GM04504 (cell line): ENCODE measurements around the gene IGSF21.

Experiments used
- DNase-seq: peaks from one replicate; pipeline ENCODE4 v3.0.0-alpha.2; 2012; ENCODE audit warnings: low read depth

The IGSF21 gene

DNA sequence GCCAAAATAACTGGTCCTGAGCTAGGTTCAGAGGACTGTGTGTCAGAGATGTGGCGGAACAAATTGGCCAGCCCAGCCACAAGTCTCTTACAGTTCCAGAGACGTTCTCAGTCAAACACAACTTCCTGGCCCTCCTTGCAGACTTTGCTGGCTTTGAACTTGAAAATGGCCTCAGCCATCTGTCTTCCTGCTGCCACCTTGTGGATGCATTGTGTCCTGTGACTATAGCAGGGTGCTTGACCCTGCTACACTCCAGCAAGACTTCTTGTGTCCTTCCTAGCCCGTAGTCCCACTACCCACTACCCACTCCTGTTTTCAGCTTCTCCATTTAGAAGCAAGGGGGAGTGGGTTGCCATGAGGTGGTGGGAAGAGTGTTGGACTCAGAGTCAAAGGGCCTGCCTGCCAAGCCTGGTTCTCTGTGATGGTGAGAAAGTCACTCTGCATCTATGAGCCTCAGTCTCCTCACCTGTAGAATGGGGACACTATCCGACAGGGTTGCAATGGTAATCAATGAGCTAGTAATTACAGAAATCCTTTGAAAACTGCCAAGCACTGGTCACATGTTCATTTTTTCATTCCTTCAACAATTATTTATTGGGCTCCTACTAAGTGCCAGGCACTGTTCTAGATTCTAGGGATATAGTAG, 109.9 kb downstream of the IGSF21 start:
- no peak for DNase-seq

DNA sequence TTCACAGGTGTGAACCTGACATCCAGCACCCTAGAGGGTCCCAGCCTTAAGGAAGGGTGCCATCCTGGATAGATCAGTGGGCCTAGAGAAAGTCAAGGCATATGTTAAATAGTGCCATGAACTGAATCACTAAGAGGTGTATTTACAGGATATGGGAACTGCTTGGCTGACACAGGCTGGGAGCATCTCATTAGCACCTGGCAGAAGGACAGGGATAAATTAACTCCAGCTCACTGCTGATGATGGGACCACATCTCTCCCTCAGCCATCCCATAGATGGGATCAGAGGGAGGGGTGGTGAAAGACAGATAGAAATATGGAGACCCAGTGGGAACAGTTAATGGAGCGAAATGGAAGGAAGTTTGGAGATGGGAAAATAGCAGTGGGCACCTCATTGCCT, 122.0 kb downstream of the IGSF21 start:
- DNase-seq: no peak

DNA sequence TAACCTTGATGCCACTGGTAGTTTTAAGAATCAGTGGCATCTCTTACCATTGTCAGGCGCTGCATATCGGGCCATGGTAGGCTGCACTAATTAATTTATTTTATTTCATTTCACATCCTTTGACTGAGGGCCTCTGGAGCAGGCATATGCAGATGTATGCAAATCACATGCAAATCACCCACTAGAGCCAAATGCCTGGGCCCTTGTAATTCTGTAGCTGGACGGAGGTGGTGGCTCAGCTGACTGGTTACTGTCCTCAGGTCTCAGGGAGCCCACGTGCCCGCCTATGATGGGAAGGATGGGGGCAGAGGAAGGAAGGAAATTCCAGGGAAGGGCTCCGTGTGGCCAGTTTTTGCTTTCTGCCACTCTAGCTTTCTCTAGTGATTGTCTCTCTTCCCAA, 122.7 kb downstream of the IGSF21 start:
- DNase-seq: no peak

DNA sequence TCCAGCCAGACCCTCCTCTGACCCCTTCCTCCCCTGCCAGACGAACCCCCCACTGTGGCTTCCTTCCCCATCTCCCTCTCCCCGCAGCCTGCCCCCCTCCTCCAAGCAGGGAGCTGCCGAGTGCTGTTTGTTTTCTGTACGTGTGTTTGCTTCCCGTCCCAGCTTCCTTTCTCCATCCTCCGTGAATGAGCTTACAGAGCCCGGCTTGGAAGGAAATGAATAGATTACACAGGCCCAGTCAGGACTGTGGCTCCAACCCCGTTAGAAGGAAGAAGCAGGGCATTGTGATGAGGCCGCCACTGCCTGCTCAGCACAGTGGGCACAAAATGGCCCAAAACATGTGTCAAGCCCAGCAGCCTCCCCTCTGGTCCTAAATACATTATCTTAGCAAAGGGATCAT, 123.2 kb downstream of the IGSF21 start:
- no peak for DNase-seq

DNA sequence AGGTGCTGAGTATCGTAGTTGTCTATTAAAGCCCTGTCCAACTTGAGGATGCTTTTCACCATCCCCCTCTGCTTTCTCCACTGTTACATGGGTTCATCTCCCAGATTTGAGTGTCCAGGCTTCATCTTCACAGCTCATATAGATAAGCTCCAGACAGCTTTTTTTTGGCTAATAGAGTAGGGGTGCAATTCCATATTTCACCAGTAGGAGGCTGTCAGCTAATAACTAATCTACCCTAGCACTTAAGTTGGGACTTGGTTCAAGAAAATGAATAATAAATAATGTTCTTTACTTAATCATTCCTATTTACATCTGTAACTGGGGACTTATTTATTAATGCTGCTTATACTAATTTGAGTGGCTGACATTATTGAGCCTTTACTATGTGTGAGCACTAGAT, 124.5 kb downstream of the IGSF21 start:
- no peak for DNase-seq

DNA sequence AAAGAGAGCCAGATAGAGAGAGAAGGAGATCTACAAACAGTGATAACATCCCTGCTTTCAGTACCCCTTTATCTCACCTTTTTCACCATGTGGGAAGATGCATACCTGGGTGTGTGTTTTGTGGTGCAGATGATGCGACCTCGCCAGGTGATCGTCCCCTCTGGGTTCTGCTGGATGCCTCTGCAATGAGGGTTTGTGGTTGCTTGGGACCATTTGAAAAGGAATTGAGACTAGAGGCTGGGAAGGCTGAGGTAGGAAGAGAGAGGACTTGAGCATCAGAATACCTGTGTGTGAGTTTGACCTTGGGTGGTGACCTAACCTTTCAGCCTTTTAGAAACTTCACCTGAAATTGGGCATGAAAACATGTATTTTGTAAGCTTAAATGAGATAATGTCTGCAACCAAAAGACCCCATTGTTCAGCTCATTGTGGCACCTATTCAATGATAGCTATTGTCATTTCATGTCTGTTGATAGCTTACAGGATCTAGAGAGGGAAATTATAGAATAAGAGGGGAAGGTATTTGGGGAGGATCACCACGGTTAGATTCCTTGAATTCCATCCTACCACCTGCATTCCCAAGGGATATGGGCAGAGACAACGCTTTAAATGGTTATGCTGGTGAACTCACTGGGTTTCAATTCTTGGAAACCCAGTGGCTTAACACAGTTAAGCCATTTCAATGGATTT, 125.7 kb downstream of the IGSF21 start:
- no peak for DNase-seq

DNA sequence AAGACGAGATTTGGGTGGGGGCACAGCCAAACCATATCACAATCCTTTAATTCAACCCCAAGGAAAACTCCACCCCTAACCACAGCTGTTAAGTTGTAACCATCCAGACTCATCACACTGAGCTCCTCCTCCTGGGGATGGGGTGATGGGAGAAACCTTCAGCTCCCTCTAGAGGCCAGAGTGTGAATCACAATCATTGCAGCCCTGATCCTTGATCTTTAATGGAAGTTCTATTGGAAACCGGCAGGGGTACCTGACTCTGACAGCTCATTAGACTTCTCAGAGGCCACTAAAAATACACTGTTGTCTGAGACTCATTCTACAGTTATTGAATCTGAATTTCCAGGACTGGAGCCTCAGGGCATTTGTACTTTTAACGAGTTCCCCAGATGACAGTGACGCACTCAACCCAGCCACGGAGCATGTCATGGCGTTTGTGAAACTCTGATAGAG, 127.2 kb downstream of the IGSF21 start:
- DNase-seq: no peak

DNA sequence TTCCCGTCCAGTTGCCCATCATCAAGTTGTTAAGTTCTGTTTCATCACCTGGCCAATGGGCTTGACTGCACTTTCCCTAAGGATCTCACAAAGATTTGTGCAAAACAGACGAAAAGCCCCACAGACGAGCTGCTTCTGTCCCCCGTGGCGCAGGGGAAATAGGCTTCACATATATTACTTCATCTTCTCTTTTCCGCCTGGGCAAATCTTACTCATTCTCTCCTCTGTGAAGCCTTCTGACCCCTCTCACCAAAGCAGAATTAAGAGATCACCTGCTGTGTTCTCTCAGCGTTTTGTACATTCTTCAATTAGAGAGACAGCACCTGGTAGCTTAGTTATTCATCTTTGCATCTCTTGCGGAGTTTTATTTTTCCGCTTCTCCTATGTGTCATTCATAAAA, 129.8 kb downstream of the IGSF21 start:
- DNase-seq: no peak

DNA sequence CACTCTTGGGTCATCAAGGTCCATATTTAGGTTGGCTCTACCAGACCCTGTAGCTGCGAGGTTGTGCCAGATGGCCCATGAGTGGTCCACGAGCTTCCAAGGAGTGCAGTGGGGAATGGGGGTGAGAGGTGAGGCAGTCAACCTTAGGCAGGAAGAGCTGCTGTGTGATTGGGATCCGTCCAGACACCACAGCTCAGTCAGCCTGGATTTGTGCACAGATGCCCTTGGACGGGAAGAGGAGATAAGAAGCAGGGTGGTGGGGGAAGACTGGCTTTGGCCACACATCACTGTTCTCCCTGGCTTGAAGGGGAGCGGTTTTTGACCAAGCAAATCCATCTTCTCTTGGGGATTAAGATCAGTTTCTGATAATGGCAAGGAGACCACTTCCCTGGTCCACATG, 130.6 kb downstream of the IGSF21 start:
- no peak for DNase-seq

DNA sequence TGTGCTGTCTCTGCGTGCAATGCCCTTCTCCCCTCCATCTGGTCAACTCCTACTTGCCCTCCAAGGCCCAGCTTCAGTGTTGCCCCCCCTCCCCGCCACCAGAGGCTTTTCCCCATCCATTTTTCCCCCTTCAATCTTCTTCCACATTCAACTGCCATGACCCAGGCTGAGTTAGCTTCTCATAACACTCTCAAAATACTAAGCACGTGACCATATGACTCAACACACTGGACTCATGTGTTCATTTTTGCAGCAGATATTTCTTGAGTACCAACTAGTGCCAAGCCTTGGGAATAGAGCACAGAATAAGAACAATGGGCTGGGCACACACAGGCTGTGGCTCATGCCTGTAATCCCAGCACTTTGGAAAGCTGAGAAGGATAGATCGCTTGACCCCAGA, 132.1 kb downstream of the IGSF21 start:
- DNase-seq: no peak

DNA sequence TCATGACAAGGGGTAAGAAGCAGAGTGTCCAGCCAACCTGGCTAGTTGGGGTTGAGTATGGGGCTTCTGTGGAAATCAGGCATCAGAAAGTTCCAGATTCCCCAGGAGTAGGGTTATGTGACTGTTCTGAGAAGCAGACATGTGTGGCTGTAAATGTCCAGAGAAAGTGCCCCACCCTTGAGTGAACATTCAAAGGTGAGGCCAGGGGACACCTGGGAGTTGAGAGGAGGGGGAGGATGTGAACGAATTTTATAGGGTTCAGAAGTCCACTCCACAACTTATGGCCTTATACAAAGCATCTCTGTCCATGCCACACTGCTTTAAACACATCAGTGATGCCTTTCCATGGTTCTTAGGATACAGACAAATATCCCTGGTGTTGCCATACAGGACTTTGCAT, 133.3 kb downstream of the IGSF21 start:
- DNase-seq: no peak

DNA sequence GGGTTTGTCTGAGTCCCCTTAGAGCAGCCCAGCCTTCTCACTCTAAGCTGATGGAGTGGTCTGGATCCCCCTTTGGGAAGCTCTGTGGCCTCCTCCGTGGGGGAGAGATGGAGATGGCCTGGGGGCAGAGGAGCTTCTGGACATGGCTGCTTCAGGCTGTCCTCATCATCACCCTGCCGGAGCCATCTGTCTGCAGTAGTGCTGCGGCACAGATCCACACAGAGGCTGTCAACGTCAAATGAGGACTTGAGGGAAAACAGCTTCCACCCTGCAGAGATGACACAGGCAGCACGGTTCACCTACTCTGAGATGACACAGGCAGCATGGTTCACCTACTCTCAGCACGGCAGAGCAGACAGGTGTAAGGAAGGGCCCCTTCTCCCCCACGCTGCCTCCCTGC, 134.3 kb downstream of the IGSF21 start:
- no peak for DNase-seq

DNA sequence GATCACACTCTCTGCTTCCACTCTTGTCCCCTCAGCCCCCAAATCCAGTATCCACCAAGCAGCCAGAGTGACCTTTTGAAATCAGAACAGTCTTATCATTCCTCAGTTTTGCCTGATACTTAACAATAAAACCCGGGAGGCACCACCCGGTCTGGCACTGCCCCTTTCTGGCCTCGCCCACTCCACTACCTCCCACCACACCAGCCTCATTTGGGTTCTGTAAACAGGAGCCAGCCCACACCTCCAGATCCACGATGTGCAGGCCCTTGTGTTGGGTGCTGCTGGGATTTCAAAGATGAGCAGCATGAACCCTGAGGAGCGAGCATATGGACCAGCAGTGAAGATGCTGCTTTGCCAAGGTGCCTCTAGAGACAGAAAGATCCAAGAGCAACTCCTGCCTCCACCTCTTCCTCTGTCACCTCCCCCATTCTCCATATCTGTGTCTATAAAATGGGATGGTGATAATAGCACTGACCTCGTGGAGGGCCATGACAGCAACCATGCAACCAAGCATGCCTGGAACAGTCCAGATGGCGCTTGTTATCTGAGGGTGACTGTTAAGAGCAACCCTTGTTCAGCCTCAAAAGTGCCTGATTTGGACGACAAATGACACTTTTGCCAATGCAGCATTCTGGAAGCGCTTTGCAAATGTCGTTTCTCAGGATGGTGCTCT, 136.0 kb downstream of the IGSF21 start:
- DNase-seq: no peak

DNA sequence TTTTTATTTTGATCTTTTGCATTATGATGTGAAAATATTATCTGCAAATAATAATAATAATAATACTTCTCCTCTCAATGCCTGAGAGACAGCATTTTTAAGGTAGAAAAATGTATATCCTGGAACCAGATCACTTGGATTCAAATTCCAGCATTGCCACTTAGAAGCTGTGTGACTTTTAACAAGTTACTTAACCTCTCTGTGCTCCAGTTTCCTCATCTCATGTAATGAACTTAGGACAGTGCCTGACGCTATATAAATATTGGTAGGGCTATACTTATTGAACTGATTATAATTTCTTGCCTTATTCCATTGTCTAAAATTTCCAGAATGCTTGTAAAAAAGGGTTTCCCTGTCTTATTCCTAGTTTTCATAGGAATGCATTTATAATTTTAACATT, 137.2 kb downstream of the IGSF21 start:
- no peak for DNase-seq

DNA sequence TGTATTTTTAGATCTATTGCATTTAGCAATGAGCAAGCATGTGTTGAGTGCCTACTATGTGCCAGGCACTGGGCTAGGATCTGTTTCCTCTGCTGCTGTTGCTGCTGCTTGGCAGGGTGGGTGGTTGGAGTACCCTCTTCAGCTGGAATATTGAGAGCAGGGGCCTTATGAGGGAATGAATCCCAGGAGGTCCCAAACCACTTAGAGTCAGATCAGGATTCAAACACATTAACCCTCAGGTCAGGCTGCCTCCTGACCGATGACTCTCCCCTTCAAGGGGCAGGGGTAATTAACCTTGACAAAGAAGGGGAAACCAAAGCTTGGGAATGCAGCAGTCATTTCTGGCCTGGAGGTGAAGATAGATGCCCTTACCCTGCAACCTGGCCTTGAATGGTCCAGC, 138.0 kb downstream of the IGSF21 start:
- DNase-seq: no peak

DNA sequence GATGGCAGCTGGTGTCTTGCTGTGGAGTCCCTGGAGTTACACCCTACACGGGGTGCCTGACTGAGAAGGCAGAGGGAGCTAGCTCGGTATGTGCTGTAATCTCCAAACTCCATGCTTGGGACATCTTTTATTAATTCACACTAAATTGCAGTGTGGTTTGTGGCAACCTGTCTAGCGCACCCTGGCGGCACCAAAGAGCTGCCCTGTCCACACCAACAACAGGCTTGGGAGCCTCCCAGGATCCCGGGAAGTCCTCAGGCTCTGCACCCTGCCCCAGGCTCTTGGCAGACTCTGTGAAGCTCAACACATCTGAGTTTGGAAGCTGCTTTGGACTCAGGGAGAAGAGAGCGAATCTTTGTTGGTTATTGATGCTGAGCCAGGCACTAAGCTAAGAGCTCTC, 138.9 kb downstream of the IGSF21 start:
- no peak for DNase-seq

DNA sequence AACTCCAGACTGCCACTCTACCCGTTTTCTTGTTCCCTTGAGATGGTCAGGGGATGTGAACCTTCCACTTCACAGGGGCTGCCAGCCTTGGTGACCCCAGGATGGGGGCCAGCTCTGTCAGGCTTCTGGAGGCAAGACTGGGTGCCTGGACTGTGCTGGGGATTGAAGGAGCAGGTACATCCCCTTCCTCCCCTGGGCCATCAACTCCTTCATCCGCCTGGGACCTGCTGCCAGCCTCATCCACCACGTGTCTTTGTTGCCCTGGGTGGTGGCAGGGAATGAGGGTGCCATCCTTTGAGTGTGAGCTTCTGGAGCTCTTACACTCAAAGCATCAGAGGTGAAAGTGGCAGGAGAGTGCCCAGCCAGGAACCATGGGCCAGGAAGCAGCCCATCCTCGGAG, 139.6 kb downstream of the IGSF21 start:
- DNase-seq: no peak

DNA sequence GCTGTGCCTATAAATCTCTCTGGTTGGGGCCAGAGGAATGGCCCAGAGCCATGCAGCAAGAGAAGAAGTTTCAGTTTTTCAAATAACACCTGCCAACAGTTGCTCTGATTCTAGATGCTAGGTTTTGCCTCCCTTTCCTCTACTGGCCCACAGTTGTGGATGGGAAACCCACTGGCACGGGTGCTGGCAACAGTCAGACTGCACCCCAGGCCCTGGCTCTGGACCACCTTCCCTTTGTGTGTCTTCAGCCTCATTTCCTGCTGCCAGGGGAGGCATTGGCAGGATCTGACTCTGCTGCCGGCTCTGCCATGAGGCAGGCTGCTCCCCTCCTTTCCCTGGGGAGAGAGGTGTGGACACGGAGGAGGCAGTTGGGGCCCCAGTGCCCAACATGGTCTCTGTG, 142.0 kb downstream of the IGSF21 start:
- DNase-seq: no peak

DNA sequence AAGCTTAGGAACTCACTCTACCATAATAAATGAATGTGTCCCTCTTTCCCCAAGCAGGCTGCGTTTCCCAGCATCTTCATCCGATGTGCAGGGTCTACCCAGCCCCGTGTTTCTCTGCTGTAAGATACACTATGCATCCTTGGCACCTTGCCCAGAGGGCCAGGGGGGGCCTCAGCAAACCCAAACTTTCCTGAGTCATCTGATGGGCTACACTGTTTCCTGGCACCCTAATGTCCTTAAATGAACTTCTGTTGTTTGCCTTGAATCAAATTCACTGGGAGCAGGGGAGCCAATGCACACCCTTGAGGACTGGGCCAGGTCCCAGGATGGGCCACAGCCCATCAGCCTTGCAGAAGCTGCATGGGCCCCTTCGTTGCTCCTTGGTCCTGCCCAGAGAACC, 145.5 kb downstream of the IGSF21 start:
- DNase-seq: no peak

DNA sequence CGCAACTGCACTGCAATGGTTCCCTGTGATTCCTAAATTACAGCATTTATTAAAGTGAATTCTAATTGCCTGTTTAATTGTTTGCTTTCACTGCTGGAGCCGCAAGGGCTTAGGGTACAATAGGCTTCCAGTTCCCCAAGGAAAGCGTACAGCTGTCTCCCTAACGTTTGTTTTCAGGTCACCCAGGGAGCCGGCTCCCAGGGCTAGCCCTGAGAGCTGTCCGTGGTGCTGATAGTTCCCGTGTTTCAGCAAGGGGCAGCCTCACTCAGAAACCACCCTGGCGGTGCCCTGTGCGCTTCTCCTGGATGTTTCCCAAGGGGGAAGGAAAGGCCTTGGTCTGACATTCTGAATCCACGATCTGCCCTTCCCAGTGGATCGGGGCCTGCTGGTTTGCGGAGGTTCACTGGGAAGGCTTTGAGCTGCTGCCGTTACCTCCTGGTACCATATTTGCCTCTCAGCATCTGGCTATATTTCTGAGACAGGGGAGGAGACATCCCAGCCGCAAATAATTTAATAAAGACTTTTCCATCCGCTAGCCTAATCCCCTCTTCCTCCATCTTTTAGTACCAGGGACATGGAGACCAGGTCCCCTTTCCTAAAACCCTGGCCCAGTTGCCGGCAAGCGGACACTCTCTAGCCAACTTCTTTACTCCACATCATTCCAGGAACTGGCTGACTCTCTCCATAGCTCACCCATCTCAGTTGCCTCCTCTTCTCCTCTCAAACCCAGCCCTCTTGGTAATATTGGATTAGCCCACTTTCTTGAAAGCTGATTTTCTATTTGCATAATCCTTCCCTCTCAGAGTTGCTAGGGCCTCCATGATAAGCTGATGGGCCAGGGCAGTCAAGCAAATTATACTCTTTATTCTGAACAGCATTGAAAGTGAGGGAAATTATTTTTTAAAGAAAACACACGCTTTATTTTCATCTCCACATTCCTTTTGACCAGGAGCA, 149.0 kb downstream of the IGSF21 start:
- no peak for DNase-seq

DNA sequence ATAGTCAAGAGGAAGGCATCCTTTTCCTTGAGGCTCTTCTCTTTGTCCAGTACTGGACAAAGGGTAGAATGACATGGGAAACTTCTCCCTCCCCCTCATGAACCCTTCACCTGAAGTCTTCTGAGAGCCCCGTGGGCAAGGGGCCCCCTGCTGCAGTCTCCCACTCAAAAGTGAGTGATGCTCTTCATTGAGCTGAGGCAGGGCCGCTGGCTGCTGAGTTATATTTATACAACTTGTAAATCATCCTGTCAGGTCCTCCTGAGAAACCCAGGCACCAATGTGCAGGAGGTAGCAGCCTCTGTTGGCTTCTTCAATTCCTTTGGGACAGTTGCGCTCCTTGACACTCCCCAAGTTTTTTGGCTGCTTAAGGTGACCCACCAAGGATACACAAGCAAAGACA, 150.2 kb downstream of the IGSF21 start:
- no peak for DNase-seq

DNA sequence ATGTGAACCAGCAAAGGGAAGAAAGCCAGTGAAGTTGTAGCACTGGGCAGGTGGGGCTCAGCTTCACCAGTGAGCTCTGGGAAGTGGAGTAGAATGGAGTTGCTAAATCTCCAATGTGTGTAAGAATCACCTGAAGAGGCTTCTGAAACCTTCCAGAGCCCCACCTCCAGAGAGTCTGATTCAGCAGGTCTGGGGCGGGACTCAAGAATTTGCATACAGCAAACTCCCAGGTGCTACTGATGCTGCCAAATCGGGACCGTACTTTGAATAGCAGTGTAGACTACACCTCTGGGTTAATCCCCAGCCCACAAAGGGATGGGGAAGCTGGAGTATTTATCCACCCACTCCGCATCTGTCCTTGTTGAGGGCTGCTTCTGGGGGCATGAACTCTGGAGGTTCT, 154.3 kb downstream of the IGSF21 start:
- no peak for DNase-seq
